Measurements from ENCODE around the gene CXCR6.
A peak's percentile ranks its signal among the peaks of the same experiment; 100 is the strongest.

The CXCR6 gene

DNA sequence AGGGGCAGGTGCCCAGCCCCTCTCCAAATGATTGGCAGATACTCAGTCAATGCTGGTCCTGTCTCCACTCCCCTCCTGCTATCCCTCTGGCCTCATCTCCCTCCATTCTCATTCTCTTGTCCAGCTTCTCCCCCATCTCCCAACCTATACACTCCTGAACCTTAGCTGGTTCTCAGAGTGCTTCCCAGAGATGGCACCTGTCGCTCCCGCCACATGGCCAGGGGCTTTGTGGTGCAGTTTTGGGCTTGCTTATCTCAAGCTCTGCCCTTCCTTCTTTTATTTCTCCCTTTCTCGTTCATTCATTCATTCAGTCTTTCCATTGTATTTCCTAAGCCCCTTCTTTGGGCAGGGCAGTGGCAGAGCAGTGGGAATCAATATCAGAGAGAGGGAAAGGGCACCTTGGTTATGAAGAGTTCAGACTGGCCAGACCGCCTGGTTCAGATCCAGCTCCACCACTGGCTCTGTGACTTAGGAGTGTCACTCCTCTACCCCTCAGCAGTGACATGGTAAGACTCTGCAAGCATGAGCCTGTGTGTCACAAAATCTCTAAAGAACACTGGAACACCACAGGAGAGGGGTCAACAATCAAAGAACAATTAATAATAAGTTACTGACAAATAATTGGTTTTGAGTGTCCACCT lies 20.2 kb upstream of the CXCR6 start:
- DNase-seq (ENCODE audit: low read depth), result no peak

DNA sequence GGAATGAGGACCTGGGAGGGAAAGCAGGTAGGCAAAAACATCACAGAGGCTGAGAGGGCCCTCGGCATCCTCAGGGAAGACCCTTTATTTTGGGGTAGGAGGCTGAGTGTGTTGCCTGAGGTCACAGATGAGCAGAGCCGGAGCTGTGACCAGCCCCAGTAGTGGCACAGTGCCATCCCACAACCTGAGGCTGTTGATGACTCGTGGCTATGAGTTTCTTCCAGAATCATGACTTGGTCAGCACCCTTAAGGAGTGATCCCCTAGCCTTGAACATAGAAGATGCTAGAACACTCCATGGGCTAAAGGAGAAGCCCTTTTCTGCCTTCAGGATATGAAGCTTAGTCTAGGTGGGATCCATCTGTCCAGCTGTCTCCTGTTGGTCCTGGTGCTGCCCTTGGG lies 19.5 kb upstream of the CXCR6 start:
- DNase-seq (ENCODE audit: low read depth), result no peak

DNA sequence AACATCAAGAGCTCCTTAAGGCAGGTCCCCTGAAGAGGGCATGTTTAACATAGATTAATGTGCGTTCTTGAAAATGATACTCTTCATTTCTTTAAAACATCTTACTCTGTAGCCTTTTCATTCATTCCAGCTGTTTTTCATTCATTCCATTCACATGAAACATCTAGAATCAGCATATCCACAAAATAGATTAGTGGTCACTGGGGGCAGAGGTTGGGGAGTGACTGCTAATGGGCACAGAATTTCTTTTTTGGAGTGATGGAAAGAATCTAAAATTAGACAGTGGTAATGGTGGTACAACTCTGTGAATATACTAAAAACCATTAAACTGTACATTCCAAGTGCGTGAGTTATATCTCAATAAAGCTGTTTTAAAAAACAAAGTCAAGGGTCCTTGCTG lies 15.4 kb upstream of the CXCR6 start:
- no peak for DNase-seq (ENCODE audit: low read depth)

DNA sequence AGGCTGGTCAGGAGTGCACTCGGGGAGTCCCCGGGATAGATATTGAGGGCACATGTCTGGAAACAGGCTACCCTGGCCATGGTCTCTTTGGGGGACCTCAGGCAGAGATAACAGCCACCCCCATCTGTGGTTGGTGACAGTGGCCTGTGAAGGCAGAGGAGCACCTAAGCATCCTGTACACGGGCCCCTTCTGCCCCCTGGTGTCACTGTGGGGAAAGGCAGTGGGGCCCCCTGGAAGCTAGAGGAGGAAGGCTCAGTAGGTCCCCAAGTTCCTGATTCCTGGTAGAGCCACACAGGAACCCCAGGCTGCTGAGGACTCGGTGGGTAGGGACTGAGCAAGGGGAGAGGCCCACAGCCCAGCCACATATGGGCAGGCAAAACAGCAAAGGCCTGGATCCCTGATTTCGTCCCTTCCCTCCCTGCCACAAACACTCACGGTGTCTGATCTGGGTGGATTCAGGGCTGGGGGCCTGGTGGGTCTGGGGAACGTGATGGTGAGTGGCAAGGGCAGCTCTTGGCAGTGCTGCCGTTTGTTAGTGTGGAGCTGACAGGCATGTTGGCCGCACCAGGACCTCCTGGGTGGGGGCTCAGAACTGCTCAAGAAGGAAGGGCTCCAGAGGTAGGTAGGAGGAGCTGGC lies 14.1 kb upstream of the CXCR6 start:
- DNase-seq (ENCODE audit: low read depth), result peak; percentile 35

DNA sequence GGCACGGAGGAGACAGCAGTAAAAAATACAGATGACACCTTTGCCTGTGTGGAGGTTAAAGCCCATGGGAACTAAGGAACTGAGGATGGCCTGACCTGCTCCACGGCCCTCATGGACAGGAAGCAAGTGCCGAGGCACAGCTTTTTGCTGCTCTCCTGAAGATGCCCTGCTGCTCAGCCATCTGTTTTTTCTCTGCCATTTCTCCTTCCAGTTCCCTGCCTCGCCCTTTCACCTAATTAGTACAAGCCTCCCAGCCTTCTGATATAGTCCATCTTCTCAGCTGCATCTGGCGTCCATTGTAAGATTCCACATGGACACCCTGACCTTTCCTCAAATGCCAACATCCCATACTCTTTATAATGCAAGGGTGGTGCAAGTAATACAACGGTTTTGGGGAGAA lies 11.8 kb upstream of the CXCR6 start:
- no peak for DNase-seq (ENCODE audit: low read depth)

DNA sequence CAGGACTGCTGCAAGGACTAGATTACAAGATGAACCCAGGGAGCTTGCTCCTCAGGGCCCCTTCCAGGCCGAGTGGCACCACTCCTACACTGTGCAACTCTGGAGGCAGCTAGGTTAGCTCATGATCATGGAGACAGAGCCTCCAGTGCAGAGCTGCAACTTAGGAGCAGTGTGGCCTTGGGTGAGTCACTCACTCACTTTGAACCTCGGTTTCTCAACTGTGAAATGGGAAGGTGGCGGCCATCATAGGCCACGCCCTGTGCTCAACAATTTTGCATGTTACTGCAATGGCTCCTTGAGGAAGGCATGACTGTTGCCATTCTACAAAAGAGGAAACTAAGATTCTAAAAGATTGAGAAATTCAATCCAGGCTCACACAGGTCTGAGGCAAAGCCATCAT lies 11.2 kb upstream of the CXCR6 start:
- no peak for DNase-seq (ENCODE audit: low read depth)

DNA sequence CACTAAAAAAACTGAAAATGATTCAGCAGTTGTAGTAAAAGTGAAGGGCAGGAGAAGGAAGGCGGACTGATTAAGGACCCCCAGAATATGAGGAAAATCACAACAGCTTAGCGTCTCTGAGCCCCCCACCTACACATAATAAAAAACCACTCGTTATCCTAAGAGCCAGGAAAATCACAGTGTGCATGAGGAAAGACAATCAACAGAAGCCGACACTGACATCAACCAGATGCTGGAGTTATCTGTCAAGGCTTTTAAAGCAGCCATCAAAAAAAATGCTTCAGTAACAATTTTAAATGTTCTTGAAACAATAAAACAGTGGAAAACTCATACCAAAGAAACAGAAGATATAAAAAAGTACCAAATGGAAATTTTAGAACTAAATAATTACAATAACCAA lies 9.7 kb upstream of the CXCR6 start:
- DNase-seq (ENCODE audit: low read depth), result no peak

DNA sequence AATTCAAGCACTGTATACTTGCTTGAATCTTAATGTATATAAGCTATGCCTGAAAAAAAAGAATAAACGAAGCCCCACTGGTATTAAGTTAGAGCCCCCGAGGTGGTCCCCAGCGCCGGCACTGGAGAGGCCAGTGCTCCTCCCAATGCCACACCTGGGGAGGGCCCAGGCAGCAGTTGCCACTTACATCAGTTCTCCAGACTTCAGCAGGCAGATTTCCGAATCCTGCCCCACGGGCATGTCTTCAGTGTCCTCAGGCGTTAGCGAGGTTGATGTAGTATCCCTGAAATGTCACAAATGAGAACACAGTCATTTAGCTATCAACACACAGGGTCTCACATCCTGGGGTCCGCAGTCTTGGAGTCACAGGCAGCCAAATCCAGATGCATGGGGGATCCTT lies 7.0 kb upstream of the CXCR6 start:
- no peak for DNase-seq (ENCODE audit: low read depth)

DNA sequence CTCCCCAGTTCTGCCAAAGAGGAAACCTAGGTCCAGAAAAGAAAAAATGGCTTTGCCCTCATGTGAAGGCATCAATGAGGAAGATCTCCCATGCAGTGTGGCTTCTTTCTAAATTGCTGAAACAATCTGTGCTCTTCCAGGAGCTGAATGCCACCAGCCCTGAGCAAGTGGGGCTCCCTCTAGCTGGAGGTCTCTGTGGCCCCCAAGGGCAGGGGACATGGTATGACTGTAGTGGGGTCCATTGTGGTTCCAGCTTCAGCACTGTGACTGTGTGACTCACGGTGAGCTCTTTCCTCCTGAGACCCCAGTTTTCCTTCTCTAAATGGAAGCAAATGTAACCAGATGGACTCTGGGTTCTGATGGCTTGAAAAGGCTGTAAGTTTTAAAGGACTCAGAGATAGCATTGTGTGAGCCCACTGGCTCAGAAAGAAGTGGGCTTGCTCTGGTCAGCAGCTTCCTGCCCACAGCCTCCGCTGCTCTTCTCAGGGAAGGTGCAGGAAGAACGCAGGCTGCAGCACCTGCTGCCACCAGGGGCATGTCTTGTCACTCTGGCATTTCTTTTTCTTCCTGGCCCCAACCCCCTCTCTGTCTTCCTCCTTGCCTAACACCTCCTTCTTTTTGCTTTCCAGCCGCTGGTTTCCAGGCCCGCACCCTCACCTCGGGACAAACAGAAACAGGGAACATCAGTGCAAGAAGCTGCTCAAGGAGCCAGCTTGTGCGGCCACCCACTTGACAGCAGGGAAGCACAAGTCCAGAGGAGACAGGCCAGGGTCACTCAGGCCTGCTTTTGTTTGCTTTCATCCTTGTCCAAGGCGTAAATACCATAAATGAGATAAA lies 5.8 kb upstream of the CXCR6 start:
- DNase-seq (ENCODE audit: low read depth), result no peak

DNA sequence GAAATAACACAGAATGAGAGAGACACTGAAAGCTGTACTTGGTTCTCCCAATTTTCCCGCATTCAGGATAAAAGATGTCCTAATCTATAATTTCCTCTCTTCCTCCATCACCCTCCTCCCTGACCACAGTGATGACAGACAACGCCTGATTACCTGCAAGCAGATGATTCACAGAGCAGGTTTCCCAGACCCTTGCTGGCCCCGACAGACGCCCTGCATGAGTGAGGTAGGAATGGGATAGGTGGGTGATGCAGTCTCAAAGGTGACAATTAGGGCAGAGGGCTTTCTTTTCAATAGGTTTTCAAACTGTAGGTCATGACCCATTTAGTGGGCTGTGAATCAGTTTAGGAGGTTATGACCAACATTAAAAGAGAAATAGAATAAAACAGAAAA lies 5.2 kb upstream of the CXCR6 start:
- no peak for DNase-seq (ENCODE audit: low read depth)

DNA sequence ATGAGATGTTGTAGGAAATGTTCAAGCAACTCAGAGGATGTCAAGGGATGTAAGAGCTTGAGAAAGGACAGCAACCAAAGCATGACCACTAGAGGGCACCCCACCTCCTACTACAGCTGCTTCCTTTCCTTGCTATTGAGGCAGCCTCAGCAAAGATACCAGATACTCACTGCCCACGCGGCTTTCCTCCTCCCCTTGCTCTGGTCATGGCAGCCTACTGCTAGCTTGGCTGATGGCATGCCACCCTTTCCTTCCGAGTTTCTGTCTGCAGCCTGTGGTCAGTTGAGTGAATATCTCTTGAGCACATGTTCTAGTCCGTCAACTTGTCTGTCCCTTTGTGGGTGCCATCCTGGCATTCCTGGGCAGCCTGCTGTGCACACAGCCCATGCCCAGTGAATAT lies 4.4 kb upstream of the CXCR6 start:
- peak; percentile 68 for DNase-seq (ENCODE audit: low read depth)

DNA sequence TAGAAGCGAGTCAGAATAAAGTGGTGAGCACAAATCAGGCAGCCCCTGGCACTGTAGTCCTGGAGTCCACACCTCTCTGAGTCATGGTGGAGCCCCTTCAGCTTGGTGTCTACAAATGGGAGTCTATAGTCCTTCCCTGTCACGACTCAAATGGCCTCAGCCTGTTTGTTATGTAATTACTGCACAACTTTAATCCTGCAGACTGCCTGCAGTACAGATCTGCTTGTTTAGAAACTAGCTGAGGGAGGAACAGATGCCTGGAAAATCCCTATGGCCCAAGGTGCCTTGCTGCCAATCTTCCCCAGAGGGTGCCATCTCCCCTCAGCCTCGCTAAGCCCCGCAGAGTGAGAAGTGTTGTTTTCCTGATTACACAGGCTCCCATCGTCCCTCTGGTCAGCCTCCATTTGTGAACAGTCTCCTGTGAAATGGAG lies 3.9 kb upstream of the CXCR6 start:
- no peak for DNase-seq (ENCODE audit: low read depth)

DNA sequence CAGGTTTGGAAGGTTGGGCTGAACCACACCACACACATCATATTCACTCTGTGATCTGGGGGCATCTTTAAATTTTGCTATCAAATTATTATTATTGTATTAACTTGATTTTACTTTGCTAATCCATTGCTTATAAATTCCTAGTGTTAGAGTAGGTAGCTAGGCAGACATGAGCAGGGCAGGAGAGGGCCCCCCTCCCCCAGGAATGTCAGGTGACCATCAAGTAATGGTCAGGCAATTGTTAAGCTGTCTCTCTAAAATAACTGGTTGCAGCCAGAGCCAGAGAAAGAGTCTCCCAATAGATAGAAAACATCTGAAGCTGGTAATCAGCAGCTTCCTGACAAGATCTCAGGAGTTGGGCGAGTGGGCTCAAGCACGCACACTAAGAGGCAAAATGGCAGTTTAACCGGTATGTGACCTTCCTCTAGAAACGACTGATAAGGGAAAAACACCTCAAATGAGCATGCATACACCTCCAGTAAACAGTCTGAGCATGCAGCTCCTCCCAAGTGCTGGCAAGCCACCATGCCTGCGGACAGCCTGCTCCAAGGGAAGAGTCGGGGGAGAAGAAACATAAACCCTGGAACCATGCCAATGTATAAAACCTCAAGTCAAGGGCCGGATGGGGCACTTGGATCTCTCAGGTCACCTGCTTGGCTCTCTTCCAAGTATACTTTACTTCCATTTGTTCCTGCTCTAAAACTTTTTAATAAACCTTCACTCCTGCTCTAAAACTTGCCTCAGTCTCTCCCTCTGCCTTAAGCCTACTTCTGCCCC lies 3.1 kb upstream of the CXCR6 start:
- no peak for DNase-seq (ENCODE audit: low read depth)

DNA sequence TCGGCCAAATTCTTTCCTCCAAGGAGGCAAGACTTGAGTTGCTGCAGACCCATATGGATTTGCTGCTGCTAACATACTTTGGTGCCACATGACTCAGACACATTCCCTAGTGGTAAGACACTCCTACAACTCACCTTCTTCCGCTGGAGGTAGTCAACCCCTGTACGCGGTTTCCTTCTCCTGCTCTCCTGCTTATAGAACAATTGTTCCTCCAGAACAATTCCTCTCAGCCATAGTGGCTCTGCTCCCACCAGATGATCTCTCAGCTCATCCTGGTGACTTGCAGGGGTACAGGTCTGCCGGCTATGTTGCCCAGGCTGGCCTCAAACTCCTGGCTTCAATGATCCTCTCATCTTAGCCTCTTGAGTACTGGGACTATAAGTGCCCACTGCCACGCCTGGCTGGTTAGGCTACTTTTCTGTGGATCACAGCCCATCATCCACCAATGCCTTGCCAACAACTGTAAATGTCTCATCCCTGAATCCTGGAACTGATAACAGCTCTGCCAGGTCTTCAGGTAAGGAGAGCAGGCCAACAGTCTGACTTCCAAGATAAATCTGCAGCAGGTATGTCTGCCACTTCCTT lies 2.4 kb upstream of the CXCR6 start:
- no peak for DNase-seq (ENCODE audit: low read depth)

DNA sequence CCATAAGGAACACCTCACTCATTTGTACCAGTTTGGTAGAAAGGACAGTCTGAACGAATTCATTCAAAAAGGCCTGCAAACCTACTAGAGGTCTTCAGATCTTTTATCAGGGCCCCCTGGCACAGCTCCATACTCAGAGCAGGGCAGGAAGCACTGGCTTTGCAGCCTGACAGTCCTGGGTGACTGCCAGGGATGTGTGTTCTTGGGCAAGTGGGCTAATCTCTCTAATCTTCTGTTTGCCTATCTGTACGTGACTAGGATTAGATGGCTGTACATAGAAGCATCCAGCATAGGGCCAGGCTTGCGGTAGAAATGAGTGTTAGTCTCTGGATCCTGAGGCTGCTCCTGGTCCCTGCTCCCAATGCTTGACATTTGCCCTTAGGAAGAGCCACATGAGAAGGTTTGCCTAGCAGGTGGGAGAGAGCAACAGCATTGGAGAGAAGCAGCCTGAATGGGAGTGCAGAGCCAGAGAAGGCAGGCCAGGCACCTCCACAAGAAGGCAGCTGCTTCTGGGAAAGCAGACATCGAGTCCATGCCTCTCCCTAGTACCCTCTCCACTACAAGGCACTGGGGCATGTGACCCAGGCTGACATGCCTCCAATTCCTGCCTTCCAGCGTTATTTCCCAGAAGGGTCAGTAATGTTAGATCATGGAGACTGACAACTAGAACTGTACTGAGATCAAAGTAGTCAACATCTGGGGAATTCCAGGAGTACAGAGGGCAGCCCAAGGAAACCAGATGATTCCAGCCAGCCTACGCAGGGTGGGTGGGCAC lies 1.0 kb upstream of the CXCR6 start:
- DNase-seq (ENCODE audit: low read depth), result no peak

DNA sequence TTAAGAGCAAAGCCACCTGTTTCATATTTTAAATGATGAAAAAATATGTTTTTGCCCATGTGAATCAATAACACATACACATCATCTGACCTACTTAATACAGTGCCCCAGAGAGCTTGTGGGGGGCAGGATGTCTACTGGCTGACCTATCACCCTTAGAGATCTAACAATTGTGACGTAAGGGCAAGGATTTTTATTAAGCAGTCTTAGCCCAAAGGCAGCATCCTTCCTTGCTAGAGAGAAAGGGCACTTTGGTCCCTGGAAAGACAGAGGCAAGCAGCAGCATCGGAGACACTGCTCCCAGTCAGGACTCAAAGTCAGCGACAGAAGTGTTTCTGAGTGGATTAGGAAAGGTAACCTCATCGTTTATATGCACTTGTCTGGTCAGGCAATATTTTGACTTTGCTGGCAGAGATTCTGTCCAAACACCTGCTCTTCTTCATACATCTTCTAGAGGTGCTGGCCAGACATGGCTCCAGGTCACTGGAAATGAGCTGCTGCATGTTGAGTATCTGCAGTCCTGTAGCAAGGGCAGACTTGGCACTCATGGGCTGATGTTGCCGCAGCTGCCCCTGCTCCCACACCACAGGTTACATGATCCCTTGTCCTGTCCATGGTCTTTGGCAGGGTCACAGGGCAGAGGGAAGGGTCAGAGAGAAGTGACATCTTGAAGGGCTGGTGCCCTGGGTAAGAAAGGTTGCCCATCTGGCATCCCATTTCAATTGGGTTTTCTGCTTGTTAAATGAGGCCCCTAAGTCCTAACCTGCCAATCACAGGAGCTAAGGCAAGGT lies 1.8 kb downstream of the CXCR6 start:
- DNase-seq (ENCODE audit: low read depth), result no peak

DNA sequence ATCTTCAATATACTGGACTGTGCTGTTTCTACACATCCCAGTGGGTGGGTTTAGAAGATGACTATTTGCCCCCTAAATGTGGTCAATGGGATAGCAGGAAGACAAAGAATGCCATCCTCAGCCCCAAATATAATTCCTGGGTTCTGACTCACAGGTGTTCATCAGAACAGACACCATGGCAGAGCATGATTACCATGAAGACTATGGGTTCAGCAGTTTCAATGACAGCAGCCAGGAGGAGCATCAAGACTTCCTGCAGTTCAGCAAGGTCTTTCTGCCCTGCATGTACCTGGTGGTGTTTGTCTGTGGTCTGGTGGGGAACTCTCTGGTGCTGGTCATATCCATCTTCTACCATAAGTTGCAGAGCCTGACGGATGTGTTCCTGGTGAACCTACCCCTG lies 3.0 kb downstream of the CXCR6 start:
- no peak for DNase-seq (ENCODE audit: low read depth)

DNA sequence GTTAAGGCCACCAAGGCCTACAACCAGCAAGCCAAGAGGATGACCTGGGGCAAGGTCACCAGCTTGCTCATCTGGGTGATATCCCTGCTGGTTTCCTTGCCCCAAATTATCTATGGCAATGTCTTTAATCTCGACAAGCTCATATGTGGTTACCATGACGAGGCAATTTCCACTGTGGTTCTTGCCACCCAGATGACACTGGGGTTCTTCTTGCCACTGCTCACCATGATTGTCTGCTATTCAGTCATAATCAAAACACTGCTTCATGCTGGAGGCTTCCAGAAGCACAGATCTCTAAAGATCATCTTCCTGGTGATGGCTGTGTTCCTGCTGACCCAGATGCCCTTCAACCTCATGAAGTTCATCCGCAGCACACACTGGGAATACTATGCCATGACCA lies 3.6 kb downstream of the CXCR6 start:
- DNase-seq (ENCODE audit: low read depth), result no peak

DNA sequence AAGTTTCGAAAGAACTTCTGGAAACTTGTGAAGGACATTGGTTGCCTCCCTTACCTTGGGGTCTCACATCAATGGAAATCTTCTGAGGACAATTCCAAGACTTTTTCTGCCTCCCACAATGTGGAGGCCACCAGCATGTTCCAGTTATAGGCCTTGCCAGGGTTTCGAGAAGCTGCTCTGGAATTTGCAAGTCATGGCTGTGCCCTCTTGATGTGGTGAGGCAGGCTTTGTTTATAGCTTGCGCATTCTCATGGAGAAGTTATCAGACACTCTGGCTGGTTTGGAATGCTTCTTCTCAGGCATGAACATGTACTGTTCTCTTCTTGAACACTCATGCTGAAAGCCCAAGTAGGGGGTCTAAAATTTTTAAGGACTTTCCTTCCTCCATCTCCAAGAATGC lies 4.1 kb downstream of the CXCR6 start:
- DNase-seq (ENCODE audit: low read depth), result no peak

DNA sequence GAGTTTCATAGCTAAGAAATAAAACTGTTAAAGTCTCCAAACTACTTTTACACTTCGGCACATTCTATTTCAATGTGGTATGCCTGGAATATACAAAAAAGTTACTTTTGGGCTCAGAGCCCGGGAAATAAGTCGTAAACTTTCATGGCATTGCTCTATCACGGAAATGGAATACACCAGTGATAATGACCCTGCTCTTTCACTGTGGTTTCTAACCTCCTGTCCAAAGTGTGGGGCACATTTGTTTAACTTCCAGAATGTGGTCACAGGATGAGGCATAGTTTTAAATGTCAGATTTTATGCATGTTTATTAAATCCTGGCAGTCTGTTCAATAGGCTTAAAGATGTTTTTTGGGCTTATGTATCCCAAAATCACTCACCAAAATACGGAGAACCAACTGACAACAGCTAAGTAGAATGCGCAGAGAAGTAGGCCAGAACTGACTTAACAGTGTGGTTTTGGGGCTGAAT lies 5.1 kb downstream of the CXCR6 start:
- no peak for DNase-seq (ENCODE audit: low read depth)

DNA sequence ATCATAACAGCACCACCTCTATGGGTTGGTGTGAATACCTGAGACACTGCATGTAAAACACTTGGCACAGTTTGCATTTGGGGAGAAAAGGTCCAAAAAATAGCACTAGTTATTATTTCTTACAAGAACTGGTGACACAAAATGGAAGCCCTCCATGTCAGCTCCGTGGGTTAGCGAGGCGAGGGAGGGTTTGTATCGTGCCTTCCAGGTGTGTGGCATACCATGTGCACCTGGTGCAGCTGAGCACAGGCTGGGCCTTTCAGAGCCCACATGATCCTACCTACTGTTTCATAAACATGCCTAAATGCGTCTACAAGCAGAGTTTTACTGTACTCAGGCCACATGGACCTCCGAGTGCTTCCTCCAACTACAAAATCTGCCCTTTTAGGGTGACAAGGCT lies 5.6 kb downstream of the CXCR6 start:
- DNase-seq (ENCODE audit: low read depth), result no peak

Measured in activated T-helper 1 cell treated with Interleukin-2 at 50 U/mL for 16 hours (primary cell).